ENCODE results near the gene KCTD20. TPM values are rescaled to one million over a fixed set of nuclear protein-coding genes. Genes with fewer than 3 reads are reported as not detected.

KCTD20 gene
- polyA plus RNA-seq, 1 donor (not counting 4 experiments of a cell fraction or from before 2014, with no cell fraction given), result 31.8 TPM

- FAIRE-seq (no peak), DNase-seq (ENCODE audit: low read depth, low spot score) (no peak)
- no peaks in the 10 kb centered on the region for H3K27me3 ChIP-seq (ENCODE audit: control insufficient read depth, extremely low read depth, insufficient read depth, low read length)
- H3K4me2 ChIP-seq (ENCODE audit: control insufficient read depth, extremely low read depth, insufficient read depth, low read depth, low read length), result no peak overlapping the region
- no peak overlapping the region for H3K4me3 ChIP-seq (ENCODE audit: control insufficient read depth in 2 of 3, extremely low read depth in 1 of 3, insufficient read depth in 2 of 3, low read depth in 1 of 3, low read length in 3 of 3)
- no peaks in the 10 kb centered on the region for H3K4me1 ChIP-seq (ENCODE audit: control insufficient read depth, extremely low read depth, insufficient read depth, low read length)
- dilution Hi-C loops (cut with MboI; ENCODE audit: extremely low pct_ligation_motif_present, low sequenced_read_pairs), result no loop called here
- H3K9me1 ChIP-seq (ENCODE audit: control insufficient read depth, extremely low read depth, insufficient read depth, low read length), result peaks cover 2% of the 10 kb centered on the region
- TF ChIP-seq EZH2 (IDR thresholded peaks at IDR 0.05; ENCODE audit: low read length) (no peak), CTCF (optimal IDR thresholded peaks at IDR 0.05 in 1 of 3, IDR thresholded peaks at IDR 0.05 in 1 of 3, conservative IDR thresholded peaks at IDR 0.05 in 1 of 3; ENCODE audit: extremely low read depth in 1 of 3, insufficient read depth in 2 of 3, low read length in 3 of 3) (no peak)
- H3K9me3 ChIP-seq (ENCODE audit: control insufficient read depth, low read depth, low read length), result no peaks in the 10 kb centered on the region
- peaks cover 28% of the 10 kb centered on the region for H3K79me2 ChIP-seq (ENCODE audit: control insufficient read depth, insufficient read depth, low read length)
- H3K27ac ChIP-seq (ENCODE audit: control insufficient read depth, insufficient read depth, low read length), result no peak overlapping the region
- H3K36me3 ChIP-seq (ENCODE audit: control insufficient read depth in 2 of 2, extremely low read depth in 1 of 2, insufficient read depth in 2 of 2, low read length in 2 of 2), result peaks cover 2 to 7% of the 10 kb centered on the region in 2 experiments
- no peaks in the 10 kb centered on the region for H4K20me1 ChIP-seq (ENCODE audit: control insufficient read depth, extremely low read depth, insufficient read depth, low read length)
- no peak overlapping the region for H3K9ac ChIP-seq (ENCODE audit: control insufficient read depth, extremely low read depth, insufficient read depth, low read length)
- no peak overlapping the region for H2AFZ ChIP-seq (ENCODE audit: control insufficient read depth, low read length)
Measured at GRCh38 chr6:36467625-36468024, 24.8 kb downstream of the KCTD20 start.

GRCh38 chr6:36469148-36469661 lies 26.4 kb downstream of the KCTD20 start:
- dilution Hi-C loops (cut with MboI; ENCODE audit: extremely low pct_ligation_motif_present, low sequenced_read_pairs), result no loop called here
- H3K79me2 ChIP-seq (ENCODE audit: control insufficient read depth, insufficient read depth, low read length), result peaks cover 24% of the 10 kb centered on the region
- peaks cover 2 to 7% of the 10 kb centered on the region in 2 experiments for H3K36me3 ChIP-seq (ENCODE audit: control insufficient read depth in 2 of 2, extremely low read depth in 1 of 2, insufficient read depth in 2 of 2, low read length in 2 of 2)
- H3K4me2 ChIP-seq (ENCODE audit: control insufficient read depth, extremely low read depth, insufficient read depth, low read depth, low read length), result no peak overlapping the region
- no peak overlapping the region for H3K4me3 ChIP-seq (ENCODE audit: control insufficient read depth in 2 of 3, extremely low read depth in 1 of 3, insufficient read depth in 2 of 3, low read depth in 1 of 3, low read length in 3 of 3)
- no peaks in the 10 kb centered on the region for H3K27me3 ChIP-seq (ENCODE audit: control insufficient read depth, extremely low read depth, insufficient read depth, low read length)
- no peaks in the 10 kb centered on the region for H4K20me1 ChIP-seq (ENCODE audit: control insufficient read depth, extremely low read depth, insufficient read depth, low read length)
- no peaks in the 10 kb centered on the region for H3K9me3 ChIP-seq (ENCODE audit: control insufficient read depth, low read depth, low read length)
- H3K27ac ChIP-seq (ENCODE audit: control insufficient read depth, insufficient read depth, low read length), result no peak overlapping the region
- no peak overlapping the region for H3K9ac ChIP-seq (ENCODE audit: control insufficient read depth, extremely low read depth, insufficient read depth, low read length)
- no peaks in the 10 kb centered on the region for H3K4me1 ChIP-seq (ENCODE audit: control insufficient read depth, extremely low read depth, insufficient read depth, low read length)
- FAIRE-seq, result no peak
- TF ChIP-seq EZH2 (IDR thresholded peaks at IDR 0.05; ENCODE audit: low read length) (no peak), CTCF (optimal IDR thresholded peaks at IDR 0.05 in 1 of 3, IDR thresholded peaks at IDR 0.05 in 1 of 3, conservative IDR thresholded peaks at IDR 0.05 in 1 of 3; ENCODE audit: extremely low read depth in 1 of 3, insufficient read depth in 2 of 3, low read length in 3 of 3) (no peak)
- no peak overlapping the region for H2AFZ ChIP-seq (ENCODE audit: control insufficient read depth, low read length)
- no peak for DNase-seq (ENCODE audit: low read depth, low spot score)
- peaks cover 2% of the 10 kb centered on the region for H3K9me1 ChIP-seq (ENCODE audit: control insufficient read depth, extremely low read depth, insufficient read depth, low read length)
